ENCODE results near the gene POLR2A. TPM values are rescaled to one million over a fixed set of nuclear protein-coding genes. Genes with fewer than 3 reads are reported as not detected.

The POLR2A gene
- polyA plus RNA-seq, 3 donors: 12.1 to 27.9 (median 25.4) TPM

GRCh38 chr17:7513850-7514419 lies 29.8 kb downstream of the POLR2A start:
- Histone ChIP-seq H3K79me2 (ENCODE audit: insufficient read depth, low read length) (no peaks in the 10 kb centered on the region), H3K4me2 (replicated peaks; ENCODE audit: extremely low read depth, low read length, poor library complexity, severe bottlenecking) (no peak overlapping the region), H3K4me3 (replicated peaks in 1 of 3; ENCODE audit: low read depth in 2 of 3, low read length in 3 of 3) (no peak overlapping the region), H4K20me1 (ENCODE audit: insufficient read depth, low read length) (peaks cover 30% of the 10 kb centered on the region), H3K27me3 (ENCODE audit: control insufficient read depth in 2 of 2, insufficient read depth in 2 of 2, low read length in 2 of 2) (no peaks in the 10 kb centered on the region), H3K9ac (ENCODE audit: insufficient read depth, low read length, poor library complexity, severe bottlenecking) (no peak overlapping the region), H3K36me3 (replicated peaks in 1 of 2; ENCODE audit: control insufficient read depth in 1 of 2, insufficient read depth in 2 of 2, low read length in 2 of 2) (peaks cover 51 to 57% of the 10 kb centered on the region in 2 donors), H2AFZ (ENCODE audit: insufficient read depth, low read depth, low read length, poor library complexity, severe bottlenecking) (no peak overlapping the region), H3K27ac (ENCODE audit: low read depth in 1 of 2, low read length in 2 of 2) (no peak overlapping the region), H3K4me1 (ENCODE audit: control insufficient read depth in 1 of 2, insufficient read depth in 2 of 2, low read length in 2 of 2) (peaks cover 16 to 21% of the 10 kb centered on the region in 2 donors), H3K9me3 (replicated peaks in 1 of 2; ENCODE audit: control insufficient read depth in 1 of 2, insufficient read depth in 1 of 2, low read length in 2 of 2) (no peaks in the 10 kb centered on the region)
- TF ChIP-seq CTCF (IDR thresholded peaks at IDR 0.05): no peak
- H3K9me3 Mint-ChIP-seq: no peaks in the 10 kb centered on the region
- peak overlapping the region in 3 of 7 donors; percentile 31 to 50 (median 46) for H3K27ac Mint-ChIP-seq
- peaks cover 0 to 2% (median 0%) of the 10 kb centered on the region in 3 donors for H3K27me3 Mint-ChIP-seq (ENCODE audit: low read depth in 3 of 3)
- H3K4me1 Mint-ChIP-seq: peaks cover 23% of the 10 kb centered on the region
- WGBS (ENCODE audit: insufficient coverage): 78% methylated on average over 14 of the region's 17 CpGs
- H3K4me3 Mint-ChIP-seq: no peak overlapping the region
- DNase-seq: no peak
- intact Hi-C loops (cut with micrococcal nuclease): loop anchor here (2.0 kb wide), 2 partner anchors 47 to 75 kb away; partner anchors contain the start of gene SENP3 (in 1 of the 2)
- peaks cover 52 to 56% of the 10 kb centered on the region in 2 donors for H3K36me3 Mint-ChIP-seq

GRCh38 chr17:7515911-7516610 lies 31.9 kb downstream of the POLR2A start:
- H3K27me3 Mint-ChIP-seq (ENCODE audit: low read depth in 3 of 3): peaks cover 0 to 2% (median 0%) of the 10 kb centered on the region in 3 donors
- peaks cover 31 to 36% of the 10 kb centered on the region in 2 donors for H3K36me3 ChIP-seq (replicated peaks in 1 of 2; ENCODE audit: control insufficient read depth in 1 of 2, insufficient read depth in 2 of 2, low read length in 2 of 2)
- peak overlapping the region; percentile 41 to 62 for H3K27ac ChIP-seq (ENCODE audit: low read depth in 1 of 2, low read length in 2 of 2)
- H3K4me3 Mint-ChIP-seq: peak overlapping the region in 1 of 2 donors; percentile 39
- H3K4me1 ChIP-seq (ENCODE audit: control insufficient read depth in 1 of 2, insufficient read depth in 2 of 2, low read length in 2 of 2): peaks cover 16 to 21% of the 10 kb centered on the region in 2 donors
- H3K9ac ChIP-seq (ENCODE audit: insufficient read depth, low read length, poor library complexity, severe bottlenecking): no peak overlapping the region
- H3K4me2 ChIP-seq (replicated peaks; ENCODE audit: extremely low read depth, low read length, poor library complexity, severe bottlenecking): peak overlapping the region; percentile 35
- peaks cover 26% of the 10 kb centered on the region for H4K20me1 ChIP-seq (ENCODE audit: insufficient read depth, low read length)
- H3K27ac Mint-ChIP-seq: peak overlapping the region; percentile 52 to 88 (median 80)
- peak overlapping the region in 1 of 3 experiments; percentile 17 for H3K4me3 ChIP-seq (replicated peaks in 1 of 3; ENCODE audit: low read depth in 2 of 3, low read length in 3 of 3)
- DNase-seq: peak; percentile 24 to 67 (median 60)
- TF ChIP-seq CTCF (IDR thresholded peaks at IDR 0.05): no peak
- H3K79me2 ChIP-seq (ENCODE audit: insufficient read depth, low read length): no peaks in the 10 kb centered on the region
- peaks cover 32 to 34% of the 10 kb centered on the region in 2 donors for H3K36me3 Mint-ChIP-seq
- intact Hi-C loops (cut with micrococcal nuclease): loop anchor here in 1 of 2 donors (1.0 to 2.0 kb wide), 2 partner anchors 45 to 73 kb away; partner anchors contain the start of gene SENP3
- 94% methylated on average over 5 of the region's 13 CpGs for whole genome bisulfite sequencing (ENCODE audit: insufficient coverage)
- no peaks in the 10 kb centered on the region for H3K27me3 ChIP-seq (ENCODE audit: control insufficient read depth in 2 of 2, insufficient read depth in 2 of 2, low read length in 2 of 2)
- H3K4me1 Mint-ChIP-seq: peaks cover 23% of the 10 kb centered on the region
- H3K9me3 ChIP-seq (replicated peaks in 1 of 2; ENCODE audit: control insufficient read depth in 1 of 2, insufficient read depth in 1 of 2, low read length in 2 of 2): no peaks in the 10 kb centered on the region
- no peak overlapping the region for H2AFZ ChIP-seq (ENCODE audit: insufficient read depth, low read depth, low read length, poor library complexity, severe bottlenecking)
- H3K9me3 Mint-ChIP-seq: no peaks in the 10 kb centered on the region

Data from CD14-positive monocyte (primary cell).